ENCODE data around the gene PITPNC1. TPM values are rescaled to one million over a fixed set of nuclear protein-coding genes. Genes with fewer than 3 reads are reported as not detected.
A peak's percentile ranks its signal among the peaks of the same experiment; 100 is the strongest.
"Not testable (repeated sequence)": the region's sequence is repeated elsewhere in the genome, so short reads cannot be mapped to it uniquely, and the experiment has no call there.

PITPNC1 gene
- total RNA-seq, 1 donor from 2014 or later: 15.1 TPM

GRCh38 chr17:67459985-67460384, 82.9 kb downstream of the PITPNC1 start:
- no peak for DNase-seq (ENCODE audit: low read depth in 2 of 2)

- DNase-seq (ENCODE audit: low read depth in 2 of 2): no peak
Measured at GRCh38 chr17:67461228-67461780, 84.2 kb downstream of the PITPNC1 start.

- no peak for DNase-seq (ENCODE audit: low read depth in 2 of 2)
Measured at GRCh38 chr17:67461876-67462275, 84.8 kb downstream of the PITPNC1 start.

- DNase-seq (ENCODE audit: low read depth in 2 of 2): no peak
Measured at GRCh38 chr17:67466251-67466796, 89.2 kb downstream of the PITPNC1 start.

GRCh38 chr17:67467500-67468455, 90.7 kb downstream of the PITPNC1 start:
- DNase-seq (ENCODE audit: low read depth in 2 of 2): no peak

- DNase-seq (ENCODE audit: low read depth in 2 of 2): peak in 1 of 2 donors; percentile 24
Measured at GRCh38 chr17:67469208-67469980, 92.3 kb downstream of the PITPNC1 start.

GRCh38 chr17:67470163-67470562, 93.1 kb downstream of the PITPNC1 start:
- DNase-seq (ENCODE audit: low read depth in 2 of 2): no peak

- DNase-seq (ENCODE audit: low read depth in 2 of 2): no peak
Measured at GRCh38 chr17:67471118-67471517, 94.0 kb downstream of the PITPNC1 start.

- DNase-seq (ENCODE audit: low read depth in 2 of 2): peak in 1 of 2 donors; percentile 17
Measured at GRCh38 chr17:67472606-67473005, 95.5 kb downstream of the PITPNC1 start.

- no peak for DNase-seq (ENCODE audit: low read depth in 2 of 2)
Measured at GRCh38 chr17:67474081-67474661, 97.1 kb downstream of the PITPNC1 start.

GRCh38 chr17:67475161-67475937, 98.3 kb downstream of the PITPNC1 start:
- DNase-seq (ENCODE audit: low read depth in 2 of 2): peak; percentile 73 to 82

GRCh38 chr17:67476787-67477335, 99.8 kb downstream of the PITPNC1 start:
- no peak for DNase-seq (ENCODE audit: low read depth in 2 of 2)

- peak in 1 of 2 donors; percentile 28 for DNase-seq (ENCODE audit: low read depth in 2 of 2)
Measured at GRCh38 chr17:67477687-67478086, 100.6 kb downstream of the PITPNC1 start.

- DNase-seq (ENCODE audit: low read depth in 2 of 2): no peak
Measured at GRCh38 chr17:67478401-67479041, 101.4 kb downstream of the PITPNC1 start.

- DNase-seq (ENCODE audit: low read depth in 2 of 2): peak; percentile 24 to 42
Measured at GRCh38 chr17:67479148-67479547, 102.1 kb downstream of the PITPNC1 start.

- DNase-seq (ENCODE audit: low read depth in 2 of 2): not testable (repeated sequence)
Measured at GRCh38 chr17:67480959-67481358, 103.9 kb downstream of the PITPNC1 start.

- DNase-seq (ENCODE audit: low read depth in 2 of 2): peak; percentile 65 to 72
Measured at GRCh38 chr17:67481808-67482207, 104.7 kb downstream of the PITPNC1 start.

GRCh38 chr17:67482764-67483163, 105.7 kb downstream of the PITPNC1 start:
- no peak for DNase-seq (ENCODE audit: low read depth in 2 of 2)

GRCh38 chr17:67484261-67484660, 107.2 kb downstream of the PITPNC1 start:
- DNase-seq (ENCODE audit: low read depth in 2 of 2): no peak

- DNase-seq (ENCODE audit: low read depth in 2 of 2): no peak
Measured at GRCh38 chr17:67485666-67486065, 108.6 kb downstream of the PITPNC1 start.

Measured in dermis microvascular lymphatic vessel endothelial cell (primary cell).